ENCODE measurements around the gene TNKS1BP1.

The TNKS1BP1 gene

DNA sequence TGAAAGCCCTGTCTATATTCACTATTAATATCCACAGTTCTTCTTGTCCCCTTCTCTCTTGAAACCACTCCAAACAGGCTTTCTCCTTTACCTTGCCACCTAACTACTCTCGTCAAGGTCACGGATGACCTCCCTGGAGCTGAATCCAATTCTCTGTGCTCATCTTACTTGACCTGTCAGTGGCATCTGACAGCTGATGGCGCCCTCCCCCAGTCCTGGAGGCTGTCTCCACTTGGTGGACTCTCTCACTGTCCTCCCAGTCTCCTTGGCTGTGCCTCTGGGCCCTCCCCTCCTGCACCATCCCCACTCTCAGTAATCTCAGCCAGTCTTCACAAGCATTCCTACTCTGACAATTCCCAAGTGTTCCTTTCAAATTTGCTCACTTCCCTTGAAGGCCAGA, 8.7 kb downstream of the TNKS1BP1 start:
- Mint-ChIP-seq H3K27ac (no peak overlapping the region), H3K27me3 (ENCODE audit: low read depth) (no peaks in the 10 kb centered on the region), H3K36me3 (ENCODE audit: low read depth) (no peaks in the 10 kb centered on the region), H3K4me3 (no peak overlapping the region), H3K9me3 (no peaks in the 10 kb centered on the region), H3K4me1 (ENCODE audit: low read depth) (peaks cover 7% of the 10 kb centered on the region)
- DNase-seq (ENCODE audit: low spot score): no peak

DNA sequence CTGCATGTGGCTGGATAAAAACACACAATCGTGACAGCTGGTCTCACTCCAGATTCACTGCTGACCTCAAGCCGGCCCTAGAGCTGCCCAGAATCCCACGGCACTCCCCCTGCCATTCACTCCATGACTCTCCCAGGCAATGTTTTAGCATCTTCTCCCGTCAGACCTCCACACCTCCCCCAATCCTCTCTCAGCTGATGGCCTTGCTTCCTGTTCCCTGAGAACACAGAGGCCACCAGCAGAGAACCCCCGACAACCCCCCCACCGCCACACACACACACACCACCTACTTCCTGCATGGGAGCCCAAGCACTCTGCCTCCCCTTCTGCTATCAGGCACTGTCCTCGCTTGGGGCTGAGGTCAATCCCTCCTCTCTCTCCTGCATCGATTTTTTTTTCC, 9.3 kb downstream of the TNKS1BP1 start:
- no peak overlapping the region for H3K4me3 Mint-ChIP-seq
- H3K27ac Mint-ChIP-seq: no peak overlapping the region
- no peak for DNase-seq (ENCODE audit: low spot score)
- H3K4me1 Mint-ChIP-seq (ENCODE audit: low read depth): peaks cover 12% of the 10 kb centered on the region
- no peaks in the 10 kb centered on the region for H3K27me3 Mint-ChIP-seq (ENCODE audit: low read depth)
- H3K36me3 Mint-ChIP-seq (ENCODE audit: low read depth): no peaks in the 10 kb centered on the region
- H3K9me3 Mint-ChIP-seq: no peaks in the 10 kb centered on the region

DNA sequence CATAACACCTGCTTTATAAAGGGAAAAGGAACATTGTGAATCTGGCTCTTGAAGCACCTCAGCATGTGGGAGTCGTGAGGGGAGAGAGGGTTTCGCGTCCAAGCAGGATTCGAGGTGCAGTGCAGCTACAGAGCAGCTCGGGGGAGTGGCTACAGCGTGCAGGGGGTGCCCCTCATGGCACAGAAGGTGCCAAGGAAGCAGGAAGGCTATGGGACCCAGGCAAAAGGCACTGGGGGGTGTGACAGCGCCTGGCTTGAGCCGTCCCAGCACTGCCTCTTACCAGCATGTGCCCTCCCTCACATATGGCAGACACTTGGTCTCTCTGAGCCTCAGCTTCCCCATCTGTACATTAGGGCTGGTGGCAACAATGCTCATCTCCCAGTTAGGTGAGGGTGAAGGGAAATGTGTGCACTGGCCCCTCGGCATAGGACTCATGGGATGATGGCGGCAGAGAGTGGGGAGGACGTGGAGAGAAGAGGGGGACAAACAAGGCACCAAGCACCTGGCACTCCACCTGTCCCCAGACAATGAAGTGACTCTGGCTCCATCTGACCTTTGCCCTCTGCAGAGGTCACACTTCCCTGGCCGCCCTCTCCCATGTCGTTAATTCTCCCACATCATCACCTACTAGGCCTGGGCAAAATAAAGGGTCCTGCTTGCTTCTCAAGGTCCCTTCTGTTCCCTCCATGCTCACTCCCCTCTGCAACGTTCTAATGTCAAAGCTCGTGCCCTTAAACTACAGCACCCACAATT, 10.4 kb downstream of the TNKS1BP1 start:
- H3K4me3 Mint-ChIP-seq: no peak overlapping the region
- no peak overlapping the region for H3K27ac Mint-ChIP-seq
- peaks cover 12% of the 10 kb centered on the region for H3K4me1 Mint-ChIP-seq (ENCODE audit: low read depth)
- H3K9me3 Mint-ChIP-seq: no peaks in the 10 kb centered on the region
- H3K27me3 Mint-ChIP-seq (ENCODE audit: low read depth): no peaks in the 10 kb centered on the region
- H3K36me3 Mint-ChIP-seq (ENCODE audit: low read depth): no peaks in the 10 kb centered on the region
- no peak for DNase-seq (ENCODE audit: low spot score)

DNA sequence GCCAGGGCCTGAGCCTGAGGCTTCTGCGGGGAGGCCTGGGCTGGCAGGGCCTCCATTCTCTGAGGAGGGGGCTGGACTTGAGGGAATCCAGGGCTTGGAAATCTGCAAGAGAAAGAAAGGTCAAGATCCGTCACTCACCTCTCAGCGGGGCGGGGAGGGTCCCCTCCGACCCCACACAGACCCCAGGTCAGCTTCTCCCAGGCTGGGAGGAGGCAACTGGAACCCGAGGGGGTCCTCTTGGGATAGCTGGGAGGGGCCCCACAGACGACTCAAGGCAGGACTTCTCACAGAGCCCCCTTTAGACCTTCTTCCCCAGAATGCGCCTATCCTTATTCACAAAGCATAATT, 11.0 kb downstream of the TNKS1BP1 start:
- Mint-ChIP-seq H3K27me3 (ENCODE audit: low read depth) (no peaks in the 10 kb centered on the region), H3K27ac (no peak overlapping the region), H3K4me1 (ENCODE audit: low read depth) (peaks cover 12% of the 10 kb centered on the region)

DNA sequence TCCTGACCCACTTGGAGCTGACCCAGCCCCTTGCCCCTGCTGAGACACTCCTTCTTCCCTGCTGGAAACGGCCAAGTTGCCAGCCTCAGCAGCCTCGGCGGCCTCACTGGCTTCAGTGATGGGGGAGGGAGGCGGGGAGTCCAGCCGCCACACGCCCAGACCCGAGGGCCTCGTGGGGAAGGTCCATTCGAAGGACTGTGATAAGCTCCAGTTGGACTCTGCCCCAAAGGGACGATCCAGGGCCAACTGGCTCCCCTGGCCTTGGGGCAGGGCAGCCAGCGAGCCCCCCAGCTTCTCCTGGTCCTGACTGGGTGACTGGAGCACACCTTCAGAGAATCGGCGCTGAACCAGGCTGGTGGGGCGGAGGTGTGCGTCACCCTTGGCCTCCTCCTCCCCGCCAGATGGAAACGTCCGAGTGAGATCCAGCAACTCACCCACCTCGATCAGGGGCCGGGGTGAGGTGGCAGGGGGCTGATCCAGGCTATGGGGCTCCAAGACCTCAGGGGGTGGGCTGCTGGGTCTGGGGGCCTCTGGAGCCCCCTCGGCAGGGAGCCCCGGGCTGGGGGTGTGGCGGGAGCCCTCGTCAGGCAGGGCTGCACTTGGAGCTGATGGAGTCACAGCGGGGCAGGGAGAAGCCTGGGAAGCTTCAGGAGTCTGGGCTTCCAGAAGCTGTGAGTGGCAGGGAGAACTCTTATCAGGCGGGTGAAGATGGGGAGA, 11.5 kb downstream of the TNKS1BP1 start:
- H3K9me3 Mint-ChIP-seq: no peaks in the 10 kb centered on the region

More for the DNA sequence above, 11.0 kb downstream of the TNKS1BP1 start:
- Mint-ChIP-seq H3K9me3 (no peaks in the 10 kb centered on the region), H3K36me3 (ENCODE audit: low read depth) (no peaks in the 10 kb centered on the region), H3K4me3 (no peak overlapping the region)
- DNase-seq (ENCODE audit: low spot score): no peak

DNA sequence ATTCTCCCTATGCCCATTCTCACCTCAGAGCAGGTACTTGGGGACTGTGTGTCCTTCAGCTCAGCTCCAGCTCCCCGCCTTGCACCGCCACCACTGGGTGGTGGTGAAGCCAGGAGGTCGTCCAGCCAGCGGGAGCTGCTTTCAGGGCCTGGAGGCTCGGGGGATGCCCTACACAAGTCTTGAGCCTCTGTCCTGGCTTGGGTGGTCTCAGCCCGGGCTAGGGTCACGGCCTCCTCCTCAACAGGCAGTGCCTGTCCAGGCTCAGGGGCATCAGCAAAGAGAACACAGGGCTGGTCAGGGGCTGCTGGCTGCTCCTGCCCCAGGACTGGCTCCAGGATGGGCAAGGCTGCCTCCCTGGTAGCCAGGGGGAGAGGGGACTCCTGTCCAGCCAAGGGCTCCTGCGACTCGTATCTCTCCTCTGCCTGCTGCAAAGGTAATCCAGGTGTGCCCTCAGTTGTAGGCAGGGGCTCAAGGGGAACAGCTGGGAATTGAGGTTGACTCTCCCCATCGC, 12.2 kb downstream of the TNKS1BP1 start:
- Mint-ChIP-seq H3K27ac (peak overlapping the region; percentile 42), H3K9me3 (no peaks in the 10 kb centered on the region), H3K27me3 (ENCODE audit: low read depth) (no peaks in the 10 kb centered on the region), H3K36me3 (ENCODE audit: low read depth) (no peaks in the 10 kb centered on the region), H3K4me3 (peak overlapping the region; percentile 52), H3K4me1 (ENCODE audit: low read depth) (peaks cover 12% of the 10 kb centered on the region)
- DNase-seq (ENCODE audit: low spot score): no peak

More for the DNA sequence above, 11.5 kb downstream of the TNKS1BP1 start:
- H3K4me3 Mint-ChIP-seq: no peak overlapping the region
- H3K27me3 Mint-ChIP-seq (ENCODE audit: low read depth): no peaks in the 10 kb centered on the region
- H3K4me1 Mint-ChIP-seq (ENCODE audit: low read depth): peaks cover 12% of the 10 kb centered on the region
- no peak for DNase-seq (ENCODE audit: low spot score)
- H3K36me3 Mint-ChIP-seq (ENCODE audit: low read depth): no peaks in the 10 kb centered on the region
- no peak overlapping the region for H3K27ac Mint-ChIP-seq

DNA sequence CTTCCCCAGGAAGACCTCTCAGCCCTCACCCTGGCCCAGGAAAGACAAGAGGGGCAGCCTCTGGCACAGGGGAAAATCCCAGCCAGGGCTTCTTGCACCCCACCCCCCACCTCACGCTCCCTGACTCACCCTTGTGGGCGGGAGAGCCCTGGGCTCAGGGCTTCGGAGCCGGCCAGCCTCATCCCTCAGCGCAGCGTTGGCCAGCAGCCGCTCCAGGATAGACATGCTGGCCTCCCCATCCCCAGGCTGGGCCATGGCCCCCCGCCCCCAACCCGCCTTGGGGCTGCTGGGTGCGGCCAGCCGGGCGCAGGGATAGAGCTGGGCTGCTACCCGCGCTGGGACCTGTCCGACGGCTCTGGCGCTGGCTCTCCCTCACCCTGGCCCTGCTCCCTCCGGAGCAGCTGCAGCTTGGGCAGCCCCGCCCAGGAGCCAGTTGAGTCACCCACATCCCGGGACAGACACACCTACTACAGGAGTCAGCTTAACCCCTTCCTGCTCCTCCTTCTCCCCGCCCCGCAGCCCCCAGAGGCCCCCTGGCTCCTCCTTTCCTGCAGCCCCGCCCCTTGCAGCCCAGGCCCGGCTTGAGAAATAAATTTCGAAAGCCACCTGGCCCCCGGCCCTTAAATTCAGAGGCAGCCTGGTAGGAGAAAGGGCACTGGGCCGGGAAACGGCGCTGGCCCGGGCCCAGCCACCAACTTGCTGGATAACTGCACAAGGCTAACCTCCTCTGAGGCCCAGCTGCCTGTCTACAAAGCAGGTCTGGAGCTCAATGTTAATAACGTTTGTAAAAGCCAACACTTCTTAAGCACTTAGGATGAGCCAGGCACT, 13.4 kb downstream of the TNKS1BP1 start:
- H3K27ac Mint-ChIP-seq: peak overlapping the region; percentile 13
- no peaks in the 10 kb centered on the region for H3K9me3 Mint-ChIP-seq
- H3K27me3 Mint-ChIP-seq (ENCODE audit: low read depth): no peaks in the 10 kb centered on the region
- H3K36me3 Mint-ChIP-seq (ENCODE audit: low read depth): no peaks in the 10 kb centered on the region
- peaks cover 12% of the 10 kb centered on the region for H3K4me1 Mint-ChIP-seq (ENCODE audit: low read depth)
- peak; percentile 78 for DNase-seq (ENCODE audit: low spot score)
- peak overlapping the region; percentile 73 for H3K4me3 Mint-ChIP-seq

DNA sequence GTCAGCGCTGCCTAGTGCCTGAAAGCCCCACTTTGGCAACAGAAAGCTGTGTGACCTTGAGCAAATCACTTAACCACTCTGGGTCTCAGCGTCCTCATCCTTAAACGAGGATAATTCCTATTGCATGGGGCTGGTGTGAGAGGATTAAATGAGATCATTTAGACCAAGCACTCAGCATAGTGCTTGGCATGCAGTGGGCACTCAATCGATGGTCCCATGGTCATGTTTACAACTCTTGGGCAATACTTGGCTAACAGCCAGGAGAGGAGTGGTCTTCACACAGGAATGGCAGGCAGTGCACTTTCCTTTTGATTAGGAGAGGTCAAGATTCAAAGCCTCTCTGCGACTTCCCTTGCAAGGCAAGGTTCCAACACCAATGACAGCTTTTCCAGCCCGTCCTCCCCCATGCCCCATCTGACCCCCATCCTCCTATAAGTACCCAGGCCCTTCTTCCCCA, 14.1 kb downstream of the TNKS1BP1 start:
- Mint-ChIP-seq H3K27me3 (ENCODE audit: low read depth) (no peaks in the 10 kb centered on the region), H3K27ac (peak overlapping the region; percentile 13), H3K4me1 (ENCODE audit: low read depth) (peaks cover 12% of the 10 kb centered on the region), H3K4me3 (peak overlapping the region; percentile 73), H3K36me3 (ENCODE audit: low read depth) (no peaks in the 10 kb centered on the region), H3K9me3 (no peaks in the 10 kb centered on the region)
- no peak for DNase-seq (ENCODE audit: low spot score)

DNA sequence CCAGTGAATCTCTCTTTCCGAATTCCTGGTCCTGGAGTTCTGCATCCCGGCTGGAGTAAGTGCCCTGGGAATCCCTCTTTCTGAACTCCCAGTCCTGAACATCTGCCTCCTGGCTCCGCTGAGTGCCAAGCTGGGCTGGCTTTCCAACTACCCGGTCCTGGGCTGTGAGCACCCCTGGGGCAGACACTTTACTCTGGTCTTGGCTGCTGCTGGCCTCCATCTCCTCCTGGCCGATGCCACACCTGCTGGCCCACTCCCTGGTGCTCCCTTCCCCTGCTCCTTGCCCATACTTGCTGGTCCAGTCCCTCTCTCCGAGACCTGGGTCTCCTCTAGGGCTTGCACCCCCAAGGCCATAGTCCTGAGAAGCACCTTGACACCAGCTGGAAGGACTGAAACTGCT, 14.7 kb downstream of the TNKS1BP1 start:
- no peaks in the 10 kb centered on the region for H3K9me3 Mint-ChIP-seq
- DNase-seq (ENCODE audit: low spot score): no peak
- no peaks in the 10 kb centered on the region for H3K36me3 Mint-ChIP-seq (ENCODE audit: low read depth)
- no peaks in the 10 kb centered on the region for H3K27me3 Mint-ChIP-seq (ENCODE audit: low read depth)
- H3K27ac Mint-ChIP-seq: no peak overlapping the region
- no peak overlapping the region for H3K4me3 Mint-ChIP-seq
- H3K4me1 Mint-ChIP-seq (ENCODE audit: low read depth): peaks cover 12% of the 10 kb centered on the region

DNA sequence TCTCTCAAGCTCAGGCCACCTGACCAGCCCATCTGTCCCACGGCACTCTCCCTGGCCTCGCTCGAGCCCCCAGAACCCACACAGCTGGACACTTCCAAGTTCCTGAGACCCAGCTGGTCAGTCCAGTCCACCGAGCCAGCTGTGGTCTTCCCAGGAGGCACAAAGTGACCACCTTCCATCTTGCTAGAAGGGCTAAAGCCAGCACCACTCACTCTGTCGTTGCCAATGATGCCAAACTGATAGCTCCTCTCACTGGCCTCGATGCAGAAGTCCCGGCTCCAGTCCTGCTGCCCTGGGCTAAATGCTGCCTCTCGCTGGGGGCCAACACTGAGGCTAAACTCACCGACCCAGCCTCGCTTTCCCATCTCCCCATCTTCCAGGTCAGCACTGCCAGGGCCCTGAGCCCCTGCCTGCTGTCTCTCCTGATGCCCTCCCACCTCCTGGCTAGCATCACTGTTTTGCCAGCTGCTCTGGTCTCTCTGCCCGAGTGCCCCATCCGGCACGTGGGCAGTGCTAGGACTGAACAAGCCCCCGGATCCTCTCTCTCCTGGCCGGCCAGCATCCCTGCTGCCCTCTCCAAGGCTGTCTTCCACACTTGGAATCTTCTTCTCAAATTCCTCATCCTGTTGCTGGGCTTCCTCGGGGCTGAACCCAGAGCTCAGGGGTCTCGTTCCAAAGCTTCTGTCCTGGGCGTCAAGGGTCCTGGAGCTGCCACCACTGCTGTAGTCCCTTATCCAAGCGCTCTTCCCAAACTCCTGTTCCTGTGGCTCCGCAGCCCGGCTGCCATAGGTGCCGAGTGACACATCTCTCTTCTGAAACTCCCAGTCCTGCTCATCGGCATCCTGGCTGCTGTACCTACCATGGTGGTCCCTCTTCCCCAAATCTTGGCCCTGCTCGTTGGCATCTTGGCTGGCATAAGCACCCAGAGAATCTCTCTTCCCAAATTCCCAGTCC, 15.4 kb downstream of the TNKS1BP1 start:
- Mint-ChIP-seq H3K4me3 (no peak overlapping the region), H3K27ac (no peak overlapping the region), H3K36me3 (ENCODE audit: low read depth) (no peaks in the 10 kb centered on the region), H3K4me1 (ENCODE audit: low read depth) (peaks cover 12% of the 10 kb centered on the region), H3K9me3 (no peaks in the 10 kb centered on the region), H3K27me3 (ENCODE audit: low read depth) (no peaks in the 10 kb centered on the region)
- DNase-seq (ENCODE audit: low spot score): no peak

DNA sequence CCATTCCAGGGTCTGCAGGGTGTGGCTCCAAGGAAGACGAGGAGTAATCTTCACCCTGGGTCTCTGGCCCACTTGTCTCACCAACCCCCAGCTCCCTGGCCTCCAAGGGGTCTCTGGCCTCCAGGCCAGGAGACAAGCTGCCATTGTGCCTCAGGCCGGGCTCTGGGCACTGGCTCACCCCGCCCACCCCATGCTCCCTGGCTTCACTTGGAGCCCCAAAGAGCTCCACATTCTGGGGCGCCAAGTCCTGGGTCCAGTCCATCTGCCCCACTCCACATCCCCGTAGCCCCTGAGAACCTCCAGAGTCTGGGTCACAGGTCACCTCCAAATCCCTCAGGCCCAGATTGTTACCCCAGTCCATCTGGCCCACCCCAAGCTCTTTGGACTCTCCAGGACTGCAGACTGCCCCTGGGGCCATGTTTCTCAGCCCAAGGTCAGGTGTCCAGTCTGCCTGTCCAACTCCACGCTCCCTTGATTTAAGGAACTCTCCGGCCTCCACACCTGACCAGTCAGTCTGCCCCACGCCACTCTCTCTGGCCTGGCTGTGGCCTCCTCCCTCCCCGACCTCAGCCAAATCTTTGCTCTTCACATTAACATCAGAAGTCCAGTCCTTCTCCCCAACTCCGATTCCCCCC, 16.2 kb downstream of the TNKS1BP1 start:
- H3K27ac Mint-ChIP-seq: no peak overlapping the region

DNA sequence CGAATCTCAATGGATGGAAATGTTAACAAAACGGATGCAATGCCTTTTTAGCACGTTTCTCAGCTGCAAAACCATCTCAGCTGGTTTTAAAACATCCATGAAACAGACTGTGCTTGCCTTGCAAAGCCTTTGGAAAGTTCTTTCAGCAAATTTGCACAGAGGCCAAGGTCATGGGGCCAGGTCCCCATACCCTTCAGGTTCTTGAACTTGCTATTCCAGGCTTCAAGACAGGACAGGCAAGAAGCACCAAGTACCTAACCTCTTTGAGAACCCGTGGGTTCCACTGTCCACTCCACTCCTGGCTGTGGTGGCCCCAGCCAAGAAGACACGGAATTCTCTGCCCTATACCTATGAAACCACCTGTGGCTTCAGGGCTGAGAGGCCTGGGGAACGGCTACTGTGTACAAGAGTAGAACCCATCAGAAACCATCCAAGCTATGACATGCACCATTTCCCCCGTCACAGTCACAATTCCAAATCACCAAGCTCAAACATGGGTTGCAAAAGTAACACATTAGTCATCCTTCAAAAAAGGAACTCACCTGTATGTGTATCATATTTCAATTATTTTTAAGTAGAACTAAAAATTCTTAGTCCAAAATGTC, 17.0 kb downstream of the TNKS1BP1 start:
- Mint-ChIP-seq H3K4me1 (ENCODE audit: low read depth) (peaks cover 12% of the 10 kb centered on the region), H3K9me3 (no peaks in the 10 kb centered on the region), H3K27me3 (ENCODE audit: low read depth) (no peaks in the 10 kb centered on the region), H3K36me3 (ENCODE audit: low read depth) (no peaks in the 10 kb centered on the region), H3K27ac (no peak overlapping the region), H3K4me3 (no peak overlapping the region)
- no peak for DNase-seq (ENCODE audit: low spot score)

More for the DNA sequence above, 16.2 kb downstream of the TNKS1BP1 start:
- DNase-seq (ENCODE audit: low spot score): no peak
- no peaks in the 10 kb centered on the region for H3K9me3 Mint-ChIP-seq
- peaks cover 12% of the 10 kb centered on the region for H3K4me1 Mint-ChIP-seq (ENCODE audit: low read depth)
- no peaks in the 10 kb centered on the region for H3K27me3 Mint-ChIP-seq (ENCODE audit: low read depth)
- no peak overlapping the region for H3K4me3 Mint-ChIP-seq
- H3K36me3 Mint-ChIP-seq (ENCODE audit: low read depth): no peaks in the 10 kb centered on the region

Measured in T-helper 2 cell treated with Interferon-gamma antibody and Interleukin-4, amounts not matched to agents 5 μg/mL and 100 μg/mL, for 36 hours (primary cell).